ENCODE measurements around the gene CKS1B.

DNA sequence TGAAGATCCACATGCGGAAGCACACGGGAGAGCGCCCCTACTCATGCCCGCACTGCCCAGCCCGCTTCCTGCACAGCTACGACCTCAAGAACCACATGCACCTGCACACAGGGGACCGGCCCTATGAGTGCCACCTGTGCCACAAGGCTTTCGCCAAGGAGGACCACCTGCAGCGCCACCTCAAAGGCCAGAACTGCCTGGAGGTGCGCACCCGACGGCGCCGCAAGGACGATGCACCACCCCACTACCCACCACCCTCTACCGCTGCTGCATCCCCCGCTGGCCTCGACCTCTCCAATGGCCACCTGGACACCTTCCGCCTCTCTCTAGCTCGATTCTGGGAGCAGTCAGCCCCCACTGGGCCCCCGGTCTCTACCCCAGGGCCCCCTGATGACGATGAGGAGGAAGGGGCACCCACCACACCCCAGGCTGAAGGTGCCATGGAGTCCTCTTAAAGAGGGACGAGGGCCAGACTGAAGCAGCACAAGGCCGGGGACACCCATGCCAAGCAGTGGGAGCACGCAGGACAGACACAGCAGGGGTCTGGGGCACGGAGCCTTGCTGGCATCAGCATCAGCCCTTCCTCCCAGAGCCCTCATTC is 41.9 kb downstream of the CKS1B start:
- TF ChIP-seq, protein P1, sequence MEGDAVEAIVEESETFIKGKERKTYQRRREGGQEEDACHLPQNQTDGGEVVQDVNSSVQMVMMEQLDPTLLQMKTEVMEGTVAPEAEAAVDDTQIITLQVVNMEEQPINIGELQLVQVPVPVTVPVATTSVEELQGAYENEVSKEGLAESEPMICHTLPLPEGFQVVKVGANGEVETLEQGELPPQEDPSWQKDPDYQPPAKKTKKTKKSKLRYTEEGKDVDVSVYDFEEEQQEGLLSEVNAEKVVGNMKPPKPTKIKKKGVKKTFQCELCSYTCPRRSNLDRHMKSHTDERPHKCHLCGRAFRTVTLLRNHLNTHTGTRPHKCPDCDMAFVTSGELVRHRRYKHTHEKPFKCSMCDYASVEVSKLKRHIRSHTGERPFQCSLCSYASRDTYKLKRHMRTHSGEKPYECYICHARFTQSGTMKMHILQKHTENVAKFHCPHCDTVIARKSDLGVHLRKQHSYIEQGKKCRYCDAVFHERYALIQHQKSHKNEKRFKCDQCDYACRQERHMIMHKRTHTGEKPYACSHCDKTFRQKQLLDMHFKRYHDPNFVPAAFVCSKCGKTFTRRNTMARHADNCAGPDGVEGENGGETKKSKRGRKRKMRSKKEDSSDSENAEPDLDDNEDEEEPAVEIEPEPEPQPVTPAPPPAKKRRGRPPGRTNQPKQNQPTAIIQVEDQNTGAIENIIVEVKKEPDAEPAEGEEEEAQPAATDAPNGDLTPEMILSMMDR (IDR thresholded peaks at IDR 0.05): no peak
- TF ChIP-seq POLR2A (IDR thresholded peaks at IDR 0.05): no peak
